NCI-H748 (cell line): Measurements from ENCODE around the gene TSPAN8.
"Not testable (repeated sequence)": the region's sequence is repeated elsewhere in the genome, so short reads cannot be mapped to it uniquely, and the experiment has no call there.

Experiments used
- DNase-seq: peaks from one replicate; lab custom pipeline; 2025; ENCODE audit not compliant: unreplicated experiment; lab: John Stamatoyannopoulos, UW

TSPAN8 gene

GRCh38 chr12:71164568-71165197, 6.9 kb upstream of the TSPAN8 start:
- no peak for DNase-seq

GRCh38 chr12:71164166-71164565, 6.4 kb upstream of the TSPAN8 start:
- no peak for DNase-seq

- peak; percentile 79 for DNase-seq
Observed at GRCh38 chr12:71162832-71163763, 5.3 kb upstream of the TSPAN8 start.

GRCh38 chr12:71161591-71161990, 3.8 kb upstream of the TSPAN8 start:
- no peak for DNase-seq

GRCh38 chr12:71160585-71160984, 2.8 kb upstream of the TSPAN8 start:
- no peak for DNase-seq

DNA sequence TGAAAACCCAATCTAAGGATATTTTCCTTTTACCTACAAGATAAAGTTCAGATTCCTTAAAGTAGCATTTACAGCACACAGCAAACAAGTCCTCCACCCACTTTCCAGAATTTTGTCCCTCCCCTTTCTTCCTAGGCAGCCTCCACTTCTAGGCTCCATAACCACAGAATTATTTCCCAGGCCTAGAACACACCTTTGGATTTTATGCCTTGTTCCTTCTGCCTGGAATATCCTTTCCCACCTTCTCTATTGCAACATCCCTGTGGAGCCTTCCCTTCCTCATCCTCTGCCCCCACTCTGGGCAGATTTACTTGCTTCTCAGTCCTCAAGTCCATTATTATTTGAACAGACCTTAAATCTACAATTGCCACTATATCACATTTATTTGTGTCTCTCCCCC, 2.1 kb upstream of the TSPAN8 start:
- no peak for DNase-seq

GRCh38 chr12:71159264-71159663, 1.5 kb upstream of the TSPAN8 start:
- DNase-seq: peak; percentile 50

DNA sequence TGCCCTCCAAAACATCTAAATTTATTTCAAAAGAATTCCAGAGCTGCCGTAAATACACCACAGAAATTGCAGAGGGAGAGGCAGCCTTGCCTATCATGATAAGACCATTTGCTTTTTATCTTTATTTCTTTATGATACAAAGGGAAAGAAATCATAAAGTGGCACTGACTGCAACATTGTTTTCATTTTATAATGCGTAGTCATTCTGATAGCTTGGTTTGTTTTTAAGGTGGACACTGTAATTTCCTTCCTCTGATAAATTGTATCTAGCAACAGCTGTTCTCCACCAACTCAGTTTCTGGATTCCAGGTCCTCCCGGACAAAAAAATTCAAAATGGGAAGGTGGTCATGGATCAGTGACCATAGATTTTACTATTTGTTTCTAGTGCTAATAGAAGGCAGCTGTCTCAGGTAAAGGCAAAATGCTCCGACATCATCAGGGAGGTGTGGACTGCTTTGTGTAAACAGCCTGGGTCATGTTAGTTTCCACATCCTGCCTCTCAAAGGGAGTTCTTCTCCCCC, 623 bp upstream of the TSPAN8 start:
- peak; percentile 98 for DNase-seq

GRCh38 chr12:71155225-71155624, 2.6 kb downstream of the TSPAN8 start:
- DNase-seq: peak; percentile 74

DNA sequence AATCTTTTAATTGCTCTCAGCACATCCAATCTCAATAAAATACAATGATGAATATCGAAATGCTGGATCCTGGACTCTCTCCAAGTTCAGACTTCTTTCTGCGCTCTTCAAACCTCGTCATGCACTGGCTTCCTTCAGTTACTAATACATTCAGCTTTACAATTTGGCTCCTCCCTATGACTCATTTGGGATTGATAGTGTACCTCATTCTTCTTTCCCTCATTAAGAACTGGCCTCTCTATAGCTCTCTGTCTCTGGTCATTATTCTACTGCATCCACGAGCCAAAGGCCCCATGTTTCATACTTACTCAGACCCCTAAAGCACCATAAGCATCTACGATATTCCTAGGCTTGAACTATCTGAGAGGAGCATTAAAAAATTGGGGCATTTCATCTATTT, 4.9 kb downstream of the TSPAN8 start:
- DNase-seq: no peak

DNA sequence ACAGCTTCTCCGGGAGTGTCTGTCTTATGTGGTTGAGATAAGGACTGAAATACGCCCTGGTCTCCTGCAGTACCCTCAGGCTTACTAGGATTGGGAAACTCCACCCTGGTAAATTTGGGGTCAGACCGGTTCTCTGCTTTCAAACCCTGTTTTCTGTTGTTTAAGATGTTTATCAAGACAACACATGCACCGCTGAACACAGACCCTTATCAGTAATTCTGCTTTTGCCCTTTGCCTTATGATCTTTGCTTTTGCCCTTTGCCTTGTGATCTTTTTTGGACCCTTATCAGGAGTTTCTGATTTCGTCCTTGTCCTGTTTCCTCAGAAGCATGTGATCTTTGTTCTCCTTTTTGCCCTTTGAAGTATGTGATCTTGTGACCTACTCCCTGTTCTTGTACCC, 7.8 kb downstream of the TSPAN8 start:
- DNase-seq: not testable (repeated sequence)

DNA sequence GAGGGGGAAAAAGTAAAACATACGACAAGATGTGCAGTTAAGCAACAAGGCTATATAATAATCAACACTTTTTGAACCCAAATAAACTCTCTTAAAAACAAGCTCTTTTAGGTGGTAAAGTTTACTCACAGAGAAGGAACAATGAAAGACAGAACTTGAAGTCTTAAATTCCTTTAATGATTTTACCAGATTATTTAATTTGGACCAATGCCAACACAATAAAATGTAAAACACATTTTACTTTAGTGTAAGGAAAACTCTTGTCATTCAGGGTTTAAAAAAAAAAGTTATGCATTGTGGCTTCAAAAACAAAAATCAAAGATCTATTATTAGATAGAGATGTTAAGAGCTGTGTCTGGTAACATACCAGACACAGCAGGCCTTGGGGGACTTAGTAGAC, 13.1 kb downstream of the TSPAN8 start:
- DNase-seq: no peak

GRCh38 chr12:71142956-71143355, 14.8 kb downstream of the TSPAN8 start:
- DNase-seq: no peak

GRCh38 chr12:71142016-71142415, 15.8 kb downstream of the TSPAN8 start:
- no peak for DNase-seq

GRCh38 chr12:71141378-71141926, 16.3 kb downstream of the TSPAN8 start:
- no peak for DNase-seq

- no peak for DNase-seq
Observed at GRCh38 chr12:71139153-71139735, 18.6 kb downstream of the TSPAN8 start.

- no peak for DNase-seq
Observed at GRCh38 chr12:71138011-71138410, 19.8 kb downstream of the TSPAN8 start.

DNA sequence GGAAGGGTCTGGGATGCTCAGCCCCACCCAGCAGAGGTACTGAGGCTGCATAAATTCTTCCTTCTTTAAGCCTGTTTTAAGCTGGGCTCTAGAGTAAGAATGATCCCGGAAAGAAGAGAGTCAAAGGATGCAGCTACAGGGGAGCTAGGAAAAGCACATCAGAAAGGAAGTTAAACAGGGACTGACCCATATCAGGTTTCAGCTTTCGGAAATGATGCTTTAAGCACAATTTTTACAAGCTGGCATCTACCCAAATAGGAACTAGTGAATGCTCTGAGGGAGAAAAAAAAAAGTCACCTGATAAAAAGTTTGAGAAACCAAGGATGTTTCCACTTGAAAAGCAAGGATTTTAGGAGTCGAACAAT, 22.0 kb downstream of the TSPAN8 start:
- DNase-seq: peak; percentile 71

GRCh38 chr12:71135077-71135811, 22.6 kb downstream of the TSPAN8 start:
- DNase-seq: no peak

DNA sequence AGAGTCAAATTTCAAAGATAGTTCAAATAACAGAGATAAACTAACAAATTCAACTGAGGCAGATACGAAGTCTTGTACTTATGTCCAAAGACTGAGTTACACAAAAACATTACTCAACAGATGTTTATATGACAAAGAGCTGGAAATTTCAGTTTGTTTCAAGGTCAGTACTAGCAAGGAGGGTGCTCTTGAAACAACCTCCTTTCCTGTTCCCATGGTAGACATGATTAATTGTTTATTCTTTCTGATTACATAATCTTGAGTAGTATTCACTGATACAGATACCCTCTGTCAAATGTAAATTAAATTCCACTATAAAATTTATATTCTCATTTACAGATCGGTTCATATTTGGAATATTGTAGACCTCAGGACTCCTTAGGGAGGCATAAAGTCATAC, 23.4 kb downstream of the TSPAN8 start:
- DNase-seq: no peak

GRCh38 chr12:71130521-71131069, 27.2 kb downstream of the TSPAN8 start:
- no peak for DNase-seq
